ENCODE measurements around the gene UGT2B10.

UGT2B10 gene

DNA sequence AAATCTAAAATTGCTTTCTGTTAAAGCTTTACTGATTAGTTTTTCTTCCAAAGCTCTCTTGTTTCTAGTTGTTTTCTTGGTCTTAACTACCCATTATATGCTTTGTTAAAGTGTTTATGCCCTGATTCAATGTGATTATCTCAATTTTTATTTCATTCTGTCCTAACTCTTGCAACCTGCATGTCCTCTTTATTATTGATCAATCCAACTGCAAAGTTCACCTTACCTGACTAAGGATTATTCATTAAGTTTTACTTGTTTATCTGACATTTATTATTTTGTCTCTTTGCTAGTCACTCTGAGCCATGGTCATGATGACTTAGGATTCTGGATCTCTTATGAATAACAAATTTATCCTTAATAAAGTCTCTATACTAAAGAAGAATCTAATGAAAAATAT is 15.8 kb downstream of the UGT2B10 start:
- Histone ChIP-seq H3K36me3 (ENCODE audit: control insufficient read depth, insufficient read depth, low read length) (no peaks in the 10 kb centered on the region), H3K9me3 (ENCODE audit: control insufficient read depth, low read length) (no peaks in the 10 kb centered on the region), H3K9ac (ENCODE audit: low read length) (no peak overlapping the region), H3K4me1 (ENCODE audit: control insufficient read depth, insufficient read depth, low read length) (no peaks in the 10 kb centered on the region), H3K4me3 (ENCODE audit: low read length) (no peak overlapping the region), H3K27me3 (ENCODE audit: control insufficient read depth, insufficient read depth, low read length) (no peaks in the 10 kb centered on the region)

DNA sequence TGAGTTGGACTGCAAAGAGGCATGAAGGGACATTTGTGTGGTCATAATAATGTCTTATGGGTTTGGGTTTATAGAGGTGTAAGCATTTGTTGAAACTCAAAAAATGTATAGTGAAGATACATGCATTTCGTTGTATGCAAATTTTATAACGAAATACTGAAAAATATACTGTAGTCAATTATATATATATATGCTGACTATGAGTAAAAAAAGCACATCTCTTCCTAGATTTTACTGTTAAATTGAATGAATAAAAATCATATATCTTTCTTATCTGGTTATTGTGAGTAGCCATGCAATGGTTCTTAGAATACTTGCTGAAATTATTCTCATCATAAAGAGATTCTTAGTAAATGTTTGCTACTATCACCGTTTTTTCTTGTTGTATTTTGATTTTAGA is 34.5 kb downstream of the UGT2B10 start:
- no peaks in the 10 kb centered on the region for H3K4me1 ChIP-seq (ENCODE audit: control insufficient read depth, insufficient read depth, low read length)
- no peaks in the 10 kb centered on the region for H3K36me3 ChIP-seq (ENCODE audit: control insufficient read depth, insufficient read depth, low read length)
- no peaks in the 10 kb centered on the region for H3K27me3 ChIP-seq (ENCODE audit: control insufficient read depth, insufficient read depth, low read length)
- no peak overlapping the region for H3K4me3 ChIP-seq (ENCODE audit: low read length)
- H3K9me3 ChIP-seq (ENCODE audit: control insufficient read depth, low read length): no peaks in the 10 kb centered on the region
- H3K9ac ChIP-seq (ENCODE audit: low read length): no peak overlapping the region

DNA sequence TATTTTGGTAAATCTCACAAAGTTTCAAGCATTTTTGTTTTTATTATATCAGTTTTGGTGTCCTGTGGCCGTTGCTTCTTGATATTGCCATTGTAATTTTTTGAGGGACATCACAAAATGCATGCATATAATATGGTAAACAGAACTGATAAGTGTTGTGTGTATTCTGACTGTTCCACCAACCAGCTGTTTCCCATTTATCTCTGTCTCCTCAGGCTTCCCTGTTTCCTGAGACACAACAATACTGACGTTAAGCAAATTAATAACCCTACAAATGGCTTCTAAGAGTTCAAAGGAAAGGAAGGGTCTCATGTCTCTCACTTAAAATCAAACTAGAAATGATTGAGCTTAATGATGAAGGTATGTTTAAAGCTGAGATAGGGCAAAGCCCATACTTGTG is 40.0 kb downstream of the UGT2B10 start:
- Histone ChIP-seq H3K9ac (ENCODE audit: low read length) (no peak overlapping the region), H3K27me3 (ENCODE audit: control insufficient read depth, insufficient read depth, low read length) (no peaks in the 10 kb centered on the region), H3K36me3 (ENCODE audit: control insufficient read depth, insufficient read depth, low read length) (no peaks in the 10 kb centered on the region), H3K4me1 (ENCODE audit: control insufficient read depth, insufficient read depth, low read length) (no peaks in the 10 kb centered on the region), H3K9me3 (ENCODE audit: control insufficient read depth, low read length) (peaks cover 5% of the 10 kb centered on the region), H3K4me3 (ENCODE audit: low read length) (no peak overlapping the region)

DNA sequence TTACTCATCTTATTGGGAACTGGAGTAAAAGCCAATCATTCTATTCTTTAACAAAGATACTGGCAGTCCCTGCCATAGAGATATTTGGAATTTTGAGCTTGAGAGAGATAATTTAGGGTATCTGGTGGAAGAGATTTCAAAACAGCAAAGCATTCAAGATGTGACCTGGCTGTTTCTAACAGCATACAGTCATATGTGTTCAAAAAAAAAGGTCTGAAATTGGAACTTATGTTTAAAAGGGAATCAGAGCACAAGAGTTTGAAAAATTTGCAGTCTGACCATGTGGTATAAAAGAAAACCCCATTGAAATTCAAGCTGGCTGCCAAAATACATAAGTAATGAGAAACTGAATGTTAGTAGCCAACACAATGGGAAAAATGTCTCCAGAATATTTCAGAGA is 42.2 kb downstream of the UGT2B10 start:
- H3K27me3 ChIP-seq (ENCODE audit: control insufficient read depth, insufficient read depth, low read length): no peaks in the 10 kb centered on the region
- H3K4me3 ChIP-seq (ENCODE audit: low read length): no peak overlapping the region
- no peaks in the 10 kb centered on the region for H3K36me3 ChIP-seq (ENCODE audit: control insufficient read depth, insufficient read depth, low read length)
- H3K9me3 ChIP-seq (ENCODE audit: control insufficient read depth, low read length): peaks cover 5% of the 10 kb centered on the region
- H3K4me1 ChIP-seq (ENCODE audit: control insufficient read depth, insufficient read depth, low read length): no peaks in the 10 kb centered on the region
- no peak overlapping the region for H3K9ac ChIP-seq (ENCODE audit: low read length)

DNA sequence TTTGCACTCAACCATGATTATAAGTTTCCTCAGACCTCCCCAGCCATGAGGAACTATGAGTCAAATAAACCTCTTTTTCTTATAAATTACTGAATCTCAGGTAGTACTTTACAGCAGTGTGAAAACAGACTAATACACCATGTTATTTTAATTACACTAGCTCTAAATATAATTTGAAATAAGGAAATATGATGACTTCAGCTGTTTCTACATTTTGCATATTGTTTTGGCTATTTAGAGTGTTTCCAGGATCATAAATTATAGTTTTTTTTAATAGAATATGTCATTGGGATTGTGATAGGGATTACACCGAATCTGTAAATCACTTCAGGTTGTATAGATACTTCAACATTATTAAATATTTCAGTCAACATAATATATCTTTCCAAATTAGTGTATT is 43.9 kb downstream of the UGT2B10 start:
- Histone ChIP-seq H3K27me3 (ENCODE audit: control insufficient read depth, insufficient read depth, low read length) (no peaks in the 10 kb centered on the region), H3K9me3 (ENCODE audit: control insufficient read depth, low read length) (peaks cover 5% of the 10 kb centered on the region), H3K4me1 (ENCODE audit: control insufficient read depth, insufficient read depth, low read length) (no peaks in the 10 kb centered on the region), H3K4me3 (ENCODE audit: low read length) (no peak overlapping the region), H3K36me3 (ENCODE audit: control insufficient read depth, insufficient read depth, low read length) (no peaks in the 10 kb centered on the region), H3K9ac (ENCODE audit: low read length) (no peak overlapping the region)

DNA sequence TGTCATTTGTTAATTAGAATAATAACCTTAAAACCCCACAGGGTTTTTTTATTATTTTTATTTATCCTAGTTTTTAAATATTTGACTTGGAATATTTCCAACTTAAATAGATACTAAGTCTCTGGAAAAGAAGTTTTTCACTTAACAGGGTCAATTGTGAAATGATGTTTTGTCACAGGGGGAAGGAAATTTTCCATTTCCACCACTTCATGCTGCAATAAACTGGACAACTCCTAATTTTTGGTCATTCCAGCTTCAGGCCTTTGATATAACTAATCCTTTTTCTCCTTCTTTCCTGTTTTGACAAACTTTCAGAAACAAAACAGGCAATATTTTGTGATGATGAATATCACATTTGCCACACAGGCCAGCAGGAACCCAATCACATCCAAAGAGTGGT is 45.3 kb downstream of the UGT2B10 start:
- Histone ChIP-seq H3K9me3 (ENCODE audit: control insufficient read depth, low read length) (peaks cover 5% of the 10 kb centered on the region), H3K9ac (ENCODE audit: low read length) (no peak overlapping the region), H3K27me3 (ENCODE audit: control insufficient read depth, insufficient read depth, low read length) (no peaks in the 10 kb centered on the region)

DNA sequence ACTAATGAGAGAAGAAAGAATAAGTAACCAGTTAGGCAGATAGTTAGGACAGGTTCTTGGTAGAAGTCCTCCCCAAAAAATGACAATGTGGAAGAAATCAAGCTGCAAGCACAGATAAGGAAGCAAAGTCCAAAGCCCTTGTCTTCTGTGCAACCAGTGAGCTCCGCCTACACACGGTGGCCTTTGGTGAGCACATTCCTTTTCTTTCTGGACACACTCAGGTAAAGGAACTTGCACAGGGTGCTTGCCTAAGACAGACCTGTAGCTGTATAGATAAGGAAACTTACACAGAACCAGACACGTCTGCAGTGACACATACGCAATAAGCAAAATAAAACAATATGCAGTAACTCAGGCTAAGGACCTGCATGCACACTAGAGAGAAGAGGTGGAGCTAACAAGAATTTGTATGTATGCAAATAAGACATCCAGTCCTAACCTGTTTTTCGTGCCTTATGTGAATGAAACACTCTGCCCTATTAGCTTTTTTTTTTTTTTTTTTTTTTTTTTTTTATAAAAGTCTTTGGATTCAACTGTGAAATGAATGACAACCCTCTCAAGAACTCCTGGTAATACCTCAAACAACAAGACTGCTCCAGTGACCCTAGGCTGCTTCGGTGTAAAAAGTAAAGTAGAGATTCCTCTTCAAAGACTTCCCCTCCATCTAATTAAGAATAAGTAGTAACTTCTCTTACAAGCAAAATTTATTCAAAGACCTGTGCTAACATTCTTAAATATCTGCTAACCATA is 48.8 kb downstream of the UGT2B10 start:
- peaks cover 13% of the 10 kb centered on the region for H3K4me1 ChIP-seq (ENCODE audit: control insufficient read depth, insufficient read depth, low read length)
- H3K36me3 ChIP-seq (ENCODE audit: control insufficient read depth, insufficient read depth, low read length): no peaks in the 10 kb centered on the region
- no peaks in the 10 kb centered on the region for H3K27me3 ChIP-seq (ENCODE audit: control insufficient read depth, insufficient read depth, low read length)
- H3K9ac ChIP-seq (ENCODE audit: low read length): peak overlapping the region; percentile 19
- H3K9me3 ChIP-seq (ENCODE audit: control insufficient read depth, low read length): no peaks in the 10 kb centered on the region
- H3K4me3 ChIP-seq (ENCODE audit: low read length): no peak overlapping the region

More for the DNA sequence above, 45.3 kb downstream of the UGT2B10 start:
- Histone ChIP-seq H3K4me3 (ENCODE audit: low read length) (no peak overlapping the region), H3K36me3 (ENCODE audit: control insufficient read depth, insufficient read depth, low read length) (no peaks in the 10 kb centered on the region), H3K4me1 (ENCODE audit: control insufficient read depth, insufficient read depth, low read length) (peaks cover 8% of the 10 kb centered on the region)

DNA sequence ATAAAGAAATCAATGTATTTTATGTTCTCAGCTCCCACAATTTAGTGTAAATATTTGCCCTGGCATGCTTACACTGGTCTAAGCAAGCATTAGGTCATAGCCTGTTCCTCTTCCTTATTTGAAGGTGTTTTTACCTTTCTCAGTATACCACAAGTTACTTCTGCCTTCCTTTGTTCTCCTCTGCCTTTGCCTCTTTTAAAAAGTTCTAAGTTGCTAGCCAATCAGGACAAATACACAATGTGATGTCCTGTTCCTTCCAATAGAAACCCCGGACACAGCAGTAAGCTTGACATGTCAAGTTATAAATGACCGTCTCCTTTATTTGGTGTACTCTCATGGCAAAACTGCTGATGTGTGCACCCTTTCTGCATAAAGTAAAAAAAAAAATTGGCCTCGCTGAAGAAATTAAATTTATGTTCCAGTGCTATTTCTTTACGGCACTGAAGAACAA is 49.4 kb downstream of the UGT2B10 start:
- H3K9me3 ChIP-seq (ENCODE audit: control insufficient read depth, low read length): no peaks in the 10 kb centered on the region

DNA sequence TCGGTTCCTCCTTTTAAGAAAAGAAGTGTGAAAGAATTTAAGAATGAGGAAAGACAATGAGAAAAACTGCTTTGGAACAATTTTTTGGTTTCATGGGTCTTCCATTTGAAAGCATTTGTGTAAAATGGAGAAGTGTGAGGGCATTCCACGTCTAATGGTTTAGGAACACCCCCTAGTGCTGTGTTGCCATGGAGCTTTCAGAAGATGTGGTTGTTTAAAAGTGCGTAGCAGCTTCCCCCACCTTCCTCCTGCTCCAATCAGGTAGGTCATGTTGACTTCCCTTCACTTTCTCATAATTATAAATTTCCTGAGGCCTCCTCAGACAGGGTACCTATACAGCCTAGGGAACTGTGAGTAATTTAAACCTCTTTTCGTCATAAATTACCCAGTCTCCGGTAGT is 50.0 kb downstream of the UGT2B10 start:
- Histone ChIP-seq H3K4me1 (ENCODE audit: control insufficient read depth, insufficient read depth, low read length) (peaks cover 13% of the 10 kb centered on the region), H3K4me3 (ENCODE audit: low read length) (no peak overlapping the region), H3K36me3 (ENCODE audit: control insufficient read depth, insufficient read depth, low read length) (no peaks in the 10 kb centered on the region), H3K9me3 (ENCODE audit: control insufficient read depth, low read length) (no peaks in the 10 kb centered on the region), H3K27me3 (ENCODE audit: control insufficient read depth, insufficient read depth, low read length) (no peaks in the 10 kb centered on the region), H3K9ac (ENCODE audit: low read length) (peak overlapping the region; percentile 6)

More for the DNA sequence above, 49.4 kb downstream of the UGT2B10 start:
- Histone ChIP-seq H3K4me1 (ENCODE audit: control insufficient read depth, insufficient read depth, low read length) (peaks cover 13% of the 10 kb centered on the region), H3K36me3 (ENCODE audit: control insufficient read depth, insufficient read depth, low read length) (no peaks in the 10 kb centered on the region), H3K4me3 (ENCODE audit: low read length) (no peak overlapping the region), H3K27me3 (ENCODE audit: control insufficient read depth, insufficient read depth, low read length) (no peaks in the 10 kb centered on the region), H3K9ac (ENCODE audit: low read length) (no peak overlapping the region)

DNA sequence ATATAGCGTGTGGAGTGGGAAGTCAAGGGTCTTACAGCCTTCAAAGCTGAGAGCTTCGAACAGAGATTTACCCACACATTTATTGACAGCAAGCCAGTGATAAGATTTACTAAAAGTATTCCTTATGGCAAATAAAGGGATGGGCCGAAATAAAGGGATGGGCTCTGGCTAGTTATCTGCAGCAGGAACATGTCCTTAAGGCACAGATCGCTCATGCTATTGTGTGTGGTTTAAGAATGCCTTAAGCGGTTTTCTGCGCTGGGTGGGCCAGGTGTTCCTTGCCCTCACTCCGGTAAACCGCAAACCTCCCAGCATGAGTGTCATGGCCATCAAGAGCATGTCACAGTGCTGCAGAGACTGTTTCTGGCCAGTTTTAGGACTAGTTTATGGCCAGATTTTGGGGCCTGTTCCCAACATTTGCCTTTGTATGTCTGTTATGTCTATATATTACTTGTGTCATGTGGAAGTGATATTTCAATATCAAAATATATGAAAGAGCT is 53.5 kb downstream of the UGT2B10 start:
- Histone ChIP-seq H3K36me3 (ENCODE audit: control insufficient read depth, insufficient read depth, low read length) (no peaks in the 10 kb centered on the region), H3K27me3 (ENCODE audit: control insufficient read depth, insufficient read depth, low read length) (no peaks in the 10 kb centered on the region), H3K4me1 (ENCODE audit: control insufficient read depth, insufficient read depth, low read length) (peaks cover 32% of the 10 kb centered on the region), H3K9me3 (ENCODE audit: control insufficient read depth, low read length) (no peaks in the 10 kb centered on the region), H3K9ac (ENCODE audit: low read length) (no peak overlapping the region), H3K4me3 (ENCODE audit: low read length) (no peak overlapping the region)

DNA sequence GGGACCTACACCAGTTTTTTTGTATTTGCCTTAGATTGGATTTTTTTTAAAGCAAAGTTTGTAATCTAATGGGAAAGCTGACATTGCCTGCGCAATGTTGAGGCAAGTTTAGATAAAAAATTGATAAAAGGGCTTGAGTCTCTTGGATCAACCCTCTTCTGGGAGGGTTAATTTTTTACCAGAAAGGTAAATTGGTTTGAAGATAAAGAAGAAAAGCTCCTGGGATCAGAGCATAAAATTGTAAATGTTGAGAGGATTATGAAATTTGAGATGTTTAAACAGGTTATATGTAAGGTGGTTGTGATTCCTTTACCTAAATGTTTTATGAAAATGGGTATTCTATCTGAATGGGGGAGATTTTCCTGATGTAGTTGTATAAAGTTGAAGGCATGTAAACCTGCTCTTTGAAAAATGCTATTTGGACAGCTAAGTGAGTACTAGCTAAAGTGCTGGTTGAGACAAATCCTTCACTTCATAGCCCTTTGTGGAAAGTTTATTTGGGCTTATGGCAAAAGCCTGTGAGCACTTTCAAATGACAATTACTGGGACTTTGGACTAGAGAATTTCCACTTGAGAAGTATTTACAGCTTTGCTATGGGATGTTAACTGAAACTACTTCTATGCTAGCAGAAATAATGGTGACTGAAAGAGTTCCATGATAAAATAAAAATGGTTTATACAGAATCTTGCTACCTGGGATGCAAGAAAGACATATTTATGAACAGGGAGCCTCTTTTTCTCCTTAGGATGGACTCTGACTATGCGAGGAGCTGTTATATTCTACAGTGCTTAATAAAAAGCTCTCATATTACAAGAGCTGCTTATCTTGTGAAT is 56.2 kb downstream of the UGT2B10 start:
- Histone ChIP-seq H3K36me3 (ENCODE audit: control insufficient read depth, insufficient read depth, low read length) (no peaks in the 10 kb centered on the region), H3K9me3 (ENCODE audit: control insufficient read depth, low read length) (no peaks in the 10 kb centered on the region), H3K9ac (ENCODE audit: low read length) (no peak overlapping the region), H3K4me3 (ENCODE audit: low read length) (no peak overlapping the region), H3K27me3 (ENCODE audit: control insufficient read depth, insufficient read depth, low read length) (no peaks in the 10 kb centered on the region), H3K4me1 (ENCODE audit: control insufficient read depth, insufficient read depth, low read length) (peaks cover 19% of the 10 kb centered on the region)
